Epithelial cell of alveolus of lung (primary cell): ENCODE measurements around the gene USP17L26. TPM values are rescaled to one million over a fixed set of nuclear protein-coding genes. Genes with fewer than 3 reads are reported as not detected.

Experiments
- total RNA-seq: library from RNA; depleted of rRNA; stranded (reverse); fragments of >200 nt; gene quantifications from 2 replicates; pipeline ENCODE4 v1.2.1, GENCODE V29; 2015

The USP17L26 gene
- total RNA-seq, result not detected in 2 replicates

GRCh38 chr4:9334358-9334757 lies at the start of gene USP17L26:
Gene USP17L26 (plus strand): TSS chr4:9334658. CDS start chr4:9334658, 0 bp downstream.

GRCh38 chr4:9324865-9325264 lies 9.6 kb upstream of the USP17L26 start, which contains the start of gene USP17L24:
Gene USP17L24 (plus strand): TSS chr4:9325165. CDS start chr4:9325165, 0 bp downstream.

GRCh38 chr4:9329611-9330010 lies 4.8 kb upstream of the USP17L26 start, which contains the start of gene USP17L25:
Gene USP17L25 (plus strand): TSS chr4:9329911. CDS start chr4:9329911, 0 bp downstream.

GRCh38 chr4:9339103-9339502 lies 4.6 kb downstream of the USP17L26 start, which contains the start of gene USP17L5:
Gene USP17L5 (plus strand): TSS chr4:9339403. CDS start chr4:9339403, 0 bp downstream.

GRCh38 chr4:9343848-9344247 lies 9.4 kb downstream of the USP17L26 start, which contains the start of gene USP17L27:
Gene USP17L27 (plus strand): TSS chr4:9344148. CDS start chr4:9344148, 0 bp downstream.

GRCh38 chr4:9348593-9348992 lies 14.1 kb downstream of the USP17L26 start, which contains the start of gene USP17L28:
Gene USP17L28 (plus strand): TSS chr4:9348893. CDS start chr4:9348893, 0 bp downstream.

GRCh38 chr4:9353338-9353737 lies 18.9 kb downstream of the USP17L26 start, which contains the start of gene USP17L29:
Gene USP17L29 (plus strand): TSS chr4:9353638. CDS start chr4:9353638, 0 bp downstream.

GRCh38 chr4:9362829-9363228 lies 28.4 kb downstream of the USP17L26 start, which contains the start of gene USP17L30:
Gene USP17L30 (plus strand): TSS chr4:9363129. CDS start chr4:9363129, 0 bp downstream.

Other genes with a start within 250 kb of the USP17L26 start
- gene FAM90A26, start 164.2 kb upstream of the USP17L26 start, total RNA-seq, result not detected in 2 replicates
- gene USP17L10, start 124.0 kb upstream of the USP17L26 start, total RNA-seq, result not detected in 2 replicates
- not detected in 2 replicates for gene USP17L11, start 119.3 kb upstream of the USP17L26 start, total RNA-seq
- gene USP17L12, start 114.5 kb upstream of the USP17L26 start, total RNA-seq, result not detected in 2 replicates
- gene USP17L13, start 109.8 kb upstream of the USP17L26 start, total RNA-seq, result not detected in 2 replicates
- gene USP17L15, start 100.3 kb upstream of the USP17L26 start, total RNA-seq, result not detected in 2 replicates
- gene USP17L17, start 90.8 kb upstream of the USP17L26 start, total RNA-seq, result not detected in 2 replicates
- not detected in 2 replicates for gene USP17L18, start 86.0 kb upstream of the USP17L26 start, total RNA-seq
- not detected in 2 replicates for gene USP17L19, start 81.3 kb upstream of the USP17L26 start, total RNA-seq
- not detected in 2 replicates for gene USP17L20, start 76.5 kb upstream of the USP17L26 start, total RNA-seq
- not detected in 2 replicates for gene USP17L21, start 71.8 kb upstream of the USP17L26 start, total RNA-seq
- gene USP17L22, start 67.0 kb upstream of the USP17L26 start, total RNA-seq, result not detected in 2 replicates
- gene USP17L24, start 9.5 kb upstream of the USP17L26 start, total RNA-seq, result not detected in 2 replicates
- gene USP17L25, start 4.7 kb upstream of the USP17L26 start, total RNA-seq, result not detected in 2 replicates
- not detected in 2 replicates for gene USP17L5, start 4.7 kb downstream of the USP17L26 start, total RNA-seq
- not detected in 2 replicates for gene USP17L27, start 9.5 kb downstream of the USP17L26 start, total RNA-seq
- not detected in 2 replicates for gene USP17L28, start 14.2 kb downstream of the USP17L26 start, total RNA-seq
- not detected in 2 replicates for gene USP17L29, start 19.0 kb downstream of the USP17L26 start, total RNA-seq
- not detected in 2 replicates for gene USP17L30, start 28.5 kb downstream of the USP17L26 start, total RNA-seq
- not detected in 2 replicates for gene DEFB131A, start 109.8 kb downstream of the USP17L26 start, total RNA-seq